Measurements from ENCODE around the gene LRRIQ1. TPM values are rescaled to one million over a fixed set of nuclear protein-coding genes. Genes with fewer than 3 reads are reported as not detected.

The LRRIQ1 gene
- polyA plus RNA-seq, 1 donor from 2014 or later: 11.8 TPM

DNA sequence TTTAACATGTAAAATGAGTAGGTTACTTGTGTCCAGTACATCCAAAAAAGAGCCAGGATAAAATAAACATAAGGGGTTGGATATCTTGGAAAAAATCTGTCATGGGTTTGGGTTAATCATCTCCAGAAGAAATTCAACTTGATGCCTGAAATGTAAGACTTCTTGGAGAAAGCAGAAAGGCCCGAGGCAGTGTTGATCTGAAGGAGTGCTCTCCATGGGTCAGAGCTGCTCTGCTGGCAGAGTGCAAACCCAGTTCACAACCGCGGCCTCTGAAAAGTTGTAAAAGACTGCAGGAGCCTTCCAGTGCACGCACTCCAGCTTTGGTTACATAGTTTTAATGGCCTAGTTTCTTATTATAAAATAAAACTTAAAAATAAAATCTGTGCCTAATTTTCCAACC is 146.5 kb downstream of the LRRIQ1 start:
- H4K20me1 ChIP-seq (ENCODE audit: insufficient read depth): no peaks in the 10 kb centered on the region
- no peak overlapping the region for H2AFZ ChIP-seq (ENCODE audit: low read depth, low read length)
- no peaks in the 10 kb centered on the region for H3K36me3 ChIP-seq (ENCODE audit: insufficient read depth, low read length)
- H3K9me2 ChIP-seq (ENCODE audit: insufficient read depth, low read length): no peaks in the 10 kb centered on the region
- no peak overlapping the region for H3K9ac ChIP-seq (ENCODE audit: low read length)
- no peaks in the 10 kb centered on the region for H3K79me2 ChIP-seq (replicated peaks; ENCODE audit: insufficient read depth, low read length)
- H3K4me3 ChIP-seq (ENCODE audit: low read length): no peak overlapping the region
- no peak for TF ChIP-seq MXI1 (conservative IDR thresholded peaks at IDR 0.05; ENCODE audit: poor library complexity, severe bottlenecking)
- no peak for TF ChIP-seq RAD21 (conservative IDR thresholded peaks at IDR 0.05)
- no peak for TF ChIP-seq EP300 (conservative IDR thresholded peaks at IDR 0.05; ENCODE audit: poor library complexity, severe bottlenecking)
- TF ChIP-seq, protein P1, sequence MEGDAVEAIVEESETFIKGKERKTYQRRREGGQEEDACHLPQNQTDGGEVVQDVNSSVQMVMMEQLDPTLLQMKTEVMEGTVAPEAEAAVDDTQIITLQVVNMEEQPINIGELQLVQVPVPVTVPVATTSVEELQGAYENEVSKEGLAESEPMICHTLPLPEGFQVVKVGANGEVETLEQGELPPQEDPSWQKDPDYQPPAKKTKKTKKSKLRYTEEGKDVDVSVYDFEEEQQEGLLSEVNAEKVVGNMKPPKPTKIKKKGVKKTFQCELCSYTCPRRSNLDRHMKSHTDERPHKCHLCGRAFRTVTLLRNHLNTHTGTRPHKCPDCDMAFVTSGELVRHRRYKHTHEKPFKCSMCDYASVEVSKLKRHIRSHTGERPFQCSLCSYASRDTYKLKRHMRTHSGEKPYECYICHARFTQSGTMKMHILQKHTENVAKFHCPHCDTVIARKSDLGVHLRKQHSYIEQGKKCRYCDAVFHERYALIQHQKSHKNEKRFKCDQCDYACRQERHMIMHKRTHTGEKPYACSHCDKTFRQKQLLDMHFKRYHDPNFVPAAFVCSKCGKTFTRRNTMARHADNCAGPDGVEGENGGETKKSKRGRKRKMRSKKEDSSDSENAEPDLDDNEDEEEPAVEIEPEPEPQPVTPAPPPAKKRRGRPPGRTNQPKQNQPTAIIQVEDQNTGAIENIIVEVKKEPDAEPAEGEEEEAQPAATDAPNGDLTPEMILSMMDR (IDR thresholded peaks at IDR 0.05; ENCODE audit: poor library complexity, severe bottlenecking): no peak
- TF ChIP-seq SMC3 (conservative IDR thresholded peaks at IDR 0.05; ENCODE audit: poor library complexity): no peak
- TF ChIP-seq TAF1 (IDR thresholded peaks at IDR 0.05; ENCODE audit: low read depth): no peak
- TF ChIP-seq POLR2AphosphoS5 (IDR thresholded peaks at IDR 0.05): no peak
- TF ChIP-seq, protein P2, sequence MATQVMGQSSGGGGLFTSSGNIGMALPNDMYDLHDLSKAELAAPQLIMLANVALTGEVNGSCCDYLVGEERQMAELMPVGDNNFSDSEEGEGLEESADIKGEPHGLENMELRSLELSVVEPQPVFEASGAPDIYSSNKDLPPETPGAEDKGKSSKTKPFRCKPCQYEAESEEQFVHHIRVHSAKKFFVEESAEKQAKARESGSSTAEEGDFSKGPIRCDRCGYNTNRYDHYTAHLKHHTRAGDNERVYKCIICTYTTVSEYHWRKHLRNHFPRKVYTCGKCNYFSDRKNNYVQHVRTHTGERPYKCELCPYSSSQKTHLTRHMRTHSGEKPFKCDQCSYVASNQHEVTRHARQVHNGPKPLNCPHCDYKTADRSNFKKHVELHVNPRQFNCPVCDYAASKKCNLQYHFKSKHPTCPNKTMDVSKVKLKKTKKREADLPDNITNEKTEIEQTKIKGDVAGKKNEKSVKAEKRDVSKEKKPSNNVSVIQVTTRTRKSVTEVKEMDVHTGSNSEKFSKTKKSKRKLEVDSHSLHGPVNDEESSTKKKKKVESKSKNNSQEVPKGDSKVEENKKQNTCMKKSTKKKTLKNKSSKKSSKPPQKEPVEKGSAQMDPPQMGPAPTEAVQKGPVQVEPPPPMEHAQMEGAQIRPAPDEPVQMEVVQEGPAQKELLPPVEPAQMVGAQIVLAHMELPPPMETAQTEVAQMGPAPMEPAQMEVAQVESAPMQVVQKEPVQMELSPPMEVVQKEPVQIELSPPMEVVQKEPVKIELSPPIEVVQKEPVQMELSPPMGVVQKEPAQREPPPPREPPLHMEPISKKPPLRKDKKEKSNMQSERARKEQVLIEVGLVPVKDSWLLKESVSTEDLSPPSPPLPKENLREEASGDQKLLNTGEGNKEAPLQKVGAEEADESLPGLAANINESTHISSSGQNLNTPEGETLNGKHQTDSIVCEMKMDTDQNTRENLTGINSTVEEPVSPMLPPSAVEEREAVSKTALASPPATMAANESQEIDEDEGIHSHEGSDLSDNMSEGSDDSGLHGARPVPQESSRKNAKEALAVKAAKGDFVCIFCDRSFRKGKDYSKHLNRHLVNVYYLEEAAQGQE (IDR thresholded peaks at IDR 0.05; ENCODE audit: borderline replicate concordance): no peak
- no peak for TF ChIP-seq EZH2 (IDR thresholded peaks at IDR 0.05; ENCODE audit: borderline replicate concordance, insufficient read depth, low read length, poor library complexity, severe bottlenecking)
- H3K9me3 ChIP-seq (ENCODE audit: low read length): no peaks in the 10 kb centered on the region
- H3F3A ChIP-seq (ENCODE audit: insufficient read depth, low read length, poor library complexity, severe bottlenecking): no peaks in the 10 kb centered on the region
- no peak overlapping the region for H3K4me2 ChIP-seq (ENCODE audit: low read length)
- H3K27me3 ChIP-seq (ENCODE audit: insufficient read depth, low read depth, low read length): no peaks in the 10 kb centered on the region
- H3K27ac ChIP-seq (ENCODE audit: low read length): no peak overlapping the region

DNA sequence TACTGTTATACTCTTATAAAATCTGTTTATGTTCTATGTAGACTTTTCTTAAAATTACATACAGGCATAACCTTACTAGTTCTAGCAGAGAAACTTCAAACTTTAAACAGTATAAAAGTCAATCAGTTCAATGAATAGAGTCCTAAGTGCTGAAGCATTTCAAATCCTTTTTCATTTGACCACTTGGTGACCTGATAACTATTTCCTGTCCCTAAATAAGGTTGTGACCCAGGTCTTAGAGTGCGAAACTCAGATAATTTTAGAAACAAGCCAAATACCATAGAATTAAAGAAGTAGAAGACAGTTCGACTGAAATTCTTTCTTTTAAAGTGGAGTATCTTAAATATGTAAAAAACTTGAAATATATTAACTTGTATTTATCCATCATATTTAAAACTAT is 147.7 kb downstream of the LRRIQ1 start:
- H4K20me1 ChIP-seq (ENCODE audit: insufficient read depth): no peaks in the 10 kb centered on the region
- no peaks in the 10 kb centered on the region for H3K27me3 ChIP-seq (ENCODE audit: insufficient read depth, low read depth, low read length)
- no peaks in the 10 kb centered on the region for H3F3A ChIP-seq (ENCODE audit: insufficient read depth, low read length, poor library complexity, severe bottlenecking)
- no peak overlapping the region for H3K27ac ChIP-seq (ENCODE audit: low read length)
- no peak for TF ChIP-seq EZH2 (IDR thresholded peaks at IDR 0.05; ENCODE audit: borderline replicate concordance, insufficient read depth, low read length, poor library complexity, severe bottlenecking)
- TF ChIP-seq RAD21 (conservative IDR thresholded peaks at IDR 0.05): no peak
- TF ChIP-seq TAF1 (IDR thresholded peaks at IDR 0.05; ENCODE audit: low read depth): no peak
- TF ChIP-seq POLR2AphosphoS5 (IDR thresholded peaks at IDR 0.05): no peak
- no peak for TF ChIP-seq MXI1 (conservative IDR thresholded peaks at IDR 0.05; ENCODE audit: poor library complexity, severe bottlenecking)
- TF ChIP-seq, protein P2 (IDR thresholded peaks at IDR 0.05; ENCODE audit: borderline replicate concordance): no peak
- no peak for TF ChIP-seq SMC3 (conservative IDR thresholded peaks at IDR 0.05; ENCODE audit: poor library complexity)
- TF ChIP-seq EP300 (conservative IDR thresholded peaks at IDR 0.05; ENCODE audit: poor library complexity, severe bottlenecking): no peak
- TF ChIP-seq, protein P1 (IDR thresholded peaks at IDR 0.05; ENCODE audit: poor library complexity, severe bottlenecking): no peak
- no peak overlapping the region for H3K4me2 ChIP-seq (ENCODE audit: low read length)
- H3K9me3 ChIP-seq (ENCODE audit: low read length): no peaks in the 10 kb centered on the region
- no peak overlapping the region for H2AFZ ChIP-seq (ENCODE audit: low read depth, low read length)
- H3K4me3 ChIP-seq (ENCODE audit: low read length): no peak overlapping the region
- no peaks in the 10 kb centered on the region for H3K9me2 ChIP-seq (ENCODE audit: insufficient read depth, low read length)
- no peaks in the 10 kb centered on the region for H3K79me2 ChIP-seq (replicated peaks; ENCODE audit: insufficient read depth, low read length)
- H3K36me3 ChIP-seq (ENCODE audit: insufficient read depth, low read length): no peaks in the 10 kb centered on the region
- H3K9ac ChIP-seq (ENCODE audit: low read length): no peak overlapping the region
